Measurements from ENCODE around the gene VSTM5.

Gene VSTM5

DNA sequence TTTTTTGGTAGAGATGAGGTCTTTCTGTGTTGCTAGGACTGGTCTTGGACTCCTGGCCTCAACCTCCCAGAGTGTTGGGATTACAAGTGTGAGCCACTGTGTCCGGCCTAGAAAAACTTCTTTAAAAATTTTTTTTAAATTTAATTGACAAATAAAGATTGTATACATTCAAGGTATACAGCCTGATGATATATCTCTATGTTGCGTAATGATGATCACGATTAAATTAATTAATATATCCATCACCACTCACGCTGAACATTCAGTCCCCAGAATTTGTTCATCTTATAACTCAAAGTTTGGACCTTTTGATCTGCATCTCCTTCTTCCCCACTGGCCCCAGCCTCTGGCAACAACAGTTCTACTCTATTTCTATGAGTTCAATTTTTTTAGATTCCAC, 27.2 kb downstream of the VSTM5 start:
- TF ChIP-seq EGR1 (IDR thresholded peaks at IDR 0.05), result no peak
- no peak for TF ChIP-seq CREB1 (IDR thresholded peaks at IDR 0.05; ENCODE audit: low read depth)

DNA sequence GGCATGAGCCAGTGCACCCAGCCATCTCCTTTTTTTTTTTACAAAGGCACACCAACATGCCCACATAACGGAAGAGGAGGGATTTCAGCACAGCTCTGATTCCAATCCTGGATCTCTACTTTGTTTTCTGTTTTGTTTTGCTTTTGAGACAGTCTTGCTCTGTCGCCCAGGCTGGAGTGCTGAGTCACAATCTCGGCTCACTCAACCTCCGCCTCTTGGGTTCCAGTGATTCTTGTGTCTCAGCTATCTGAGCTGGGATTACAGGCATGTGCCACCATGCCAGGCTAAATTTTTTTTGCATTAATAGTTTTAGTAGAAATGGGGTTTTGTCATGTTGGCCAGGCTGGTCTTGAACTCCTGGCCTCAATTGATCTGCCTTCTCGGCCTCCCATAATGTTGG, 28.1 kb downstream of the VSTM5 start:
- TF ChIP-seq ZBTB7A (IDR thresholded peaks at IDR 0.05; ENCODE audit: low read depth) (no peak), CREB1 (IDR thresholded peaks at IDR 0.05; ENCODE audit: low read depth) (no peak), YY1 (IDR thresholded peaks at IDR 0.05; ENCODE audit: low read depth) (no peak), CEBPB (IDR thresholded peaks at IDR 0.05) (no peak), RAD21 (IDR thresholded peaks at IDR 0.05; ENCODE audit: low read depth) (no peak), EP300 (IDR thresholded peaks at IDR 0.05; ENCODE audit: borderline replicate concordance) (no peak), NFIC (IDR thresholded peaks at IDR 0.05) (no peak), TEAD4 (IDR thresholded peaks at IDR 0.05) (no peak), TAF1 (IDR thresholded peaks at IDR 0.05; ENCODE audit: low read depth) (no peak), TCF12 (IDR thresholded peaks at IDR 0.05; ENCODE audit: low read depth) (no peak), FOXM1 (IDR thresholded peaks at IDR 0.05; ENCODE audit: borderline replicate concordance, low read depth) (no peak), EGR1 (IDR thresholded peaks at IDR 0.05) (no peak)
- TF ChIP-seq, protein P1, sequence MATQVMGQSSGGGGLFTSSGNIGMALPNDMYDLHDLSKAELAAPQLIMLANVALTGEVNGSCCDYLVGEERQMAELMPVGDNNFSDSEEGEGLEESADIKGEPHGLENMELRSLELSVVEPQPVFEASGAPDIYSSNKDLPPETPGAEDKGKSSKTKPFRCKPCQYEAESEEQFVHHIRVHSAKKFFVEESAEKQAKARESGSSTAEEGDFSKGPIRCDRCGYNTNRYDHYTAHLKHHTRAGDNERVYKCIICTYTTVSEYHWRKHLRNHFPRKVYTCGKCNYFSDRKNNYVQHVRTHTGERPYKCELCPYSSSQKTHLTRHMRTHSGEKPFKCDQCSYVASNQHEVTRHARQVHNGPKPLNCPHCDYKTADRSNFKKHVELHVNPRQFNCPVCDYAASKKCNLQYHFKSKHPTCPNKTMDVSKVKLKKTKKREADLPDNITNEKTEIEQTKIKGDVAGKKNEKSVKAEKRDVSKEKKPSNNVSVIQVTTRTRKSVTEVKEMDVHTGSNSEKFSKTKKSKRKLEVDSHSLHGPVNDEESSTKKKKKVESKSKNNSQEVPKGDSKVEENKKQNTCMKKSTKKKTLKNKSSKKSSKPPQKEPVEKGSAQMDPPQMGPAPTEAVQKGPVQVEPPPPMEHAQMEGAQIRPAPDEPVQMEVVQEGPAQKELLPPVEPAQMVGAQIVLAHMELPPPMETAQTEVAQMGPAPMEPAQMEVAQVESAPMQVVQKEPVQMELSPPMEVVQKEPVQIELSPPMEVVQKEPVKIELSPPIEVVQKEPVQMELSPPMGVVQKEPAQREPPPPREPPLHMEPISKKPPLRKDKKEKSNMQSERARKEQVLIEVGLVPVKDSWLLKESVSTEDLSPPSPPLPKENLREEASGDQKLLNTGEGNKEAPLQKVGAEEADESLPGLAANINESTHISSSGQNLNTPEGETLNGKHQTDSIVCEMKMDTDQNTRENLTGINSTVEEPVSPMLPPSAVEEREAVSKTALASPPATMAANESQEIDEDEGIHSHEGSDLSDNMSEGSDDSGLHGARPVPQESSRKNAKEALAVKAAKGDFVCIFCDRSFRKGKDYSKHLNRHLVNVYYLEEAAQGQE (IDR thresholded peaks at IDR 0.05; ENCODE audit: low read depth), result no peak

DNA sequence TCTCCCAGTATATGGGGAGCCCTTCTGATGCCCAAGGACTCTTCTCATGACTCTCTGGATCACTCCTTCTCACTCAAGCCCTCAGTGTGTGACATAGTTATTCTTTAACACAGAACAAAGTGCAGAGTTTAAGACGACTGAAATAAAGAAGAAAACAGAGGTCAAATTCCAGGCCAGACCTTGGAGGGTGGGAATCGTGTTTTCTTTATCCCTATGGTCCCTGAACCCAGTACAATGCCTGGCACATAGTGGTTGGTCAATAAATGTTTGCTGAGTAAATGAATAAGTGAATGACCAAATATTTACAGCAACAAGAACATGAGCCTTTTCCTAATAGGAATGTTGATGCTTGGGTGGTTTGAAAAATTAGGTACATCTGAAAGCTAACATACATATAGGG, 28.8 kb downstream of the VSTM5 start:
- TF ChIP-seq ZBTB7A (IDR thresholded peaks at IDR 0.05; ENCODE audit: low read depth), result no peak
- TF ChIP-seq YY1 (IDR thresholded peaks at IDR 0.05; ENCODE audit: low read depth), result no peak
- TF ChIP-seq, protein P1 (IDR thresholded peaks at IDR 0.05; ENCODE audit: low read depth), result no peak
- TF ChIP-seq TEAD4 (IDR thresholded peaks at IDR 0.05), result no peak

DNA sequence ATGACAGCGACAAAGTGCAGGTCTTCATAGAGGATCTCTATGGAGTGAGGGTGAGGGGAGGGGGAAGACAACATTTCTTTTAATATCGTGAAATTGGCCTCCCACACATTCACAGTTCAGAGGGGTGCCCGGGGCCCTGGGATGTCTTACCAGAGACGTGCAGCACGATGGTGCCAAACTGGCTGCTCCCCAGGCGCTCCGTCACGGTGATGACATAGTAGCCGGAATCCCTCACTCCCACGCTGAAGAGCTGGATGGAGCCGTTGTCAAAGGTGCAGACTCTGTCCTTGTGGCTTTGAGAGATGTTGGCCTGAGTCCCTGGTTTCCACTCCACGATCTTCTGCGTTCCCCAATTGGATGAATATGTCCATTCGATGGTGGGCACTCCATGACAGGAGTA, 29.6 kb downstream of the VSTM5 start:
- TF ChIP-seq FOXM1 (IDR thresholded peaks at IDR 0.05; ENCODE audit: borderline replicate concordance, low read depth) (no peak), ZBTB7A (IDR thresholded peaks at IDR 0.05; ENCODE audit: low read depth) (no peak), NFIC (IDR thresholded peaks at IDR 0.05) (no peak), EGR1 (IDR thresholded peaks at IDR 0.05) (no peak), CEBPB (IDR thresholded peaks at IDR 0.05) (no peak), TCF12 (IDR thresholded peaks at IDR 0.05; ENCODE audit: low read depth) (no peak)

DNA sequence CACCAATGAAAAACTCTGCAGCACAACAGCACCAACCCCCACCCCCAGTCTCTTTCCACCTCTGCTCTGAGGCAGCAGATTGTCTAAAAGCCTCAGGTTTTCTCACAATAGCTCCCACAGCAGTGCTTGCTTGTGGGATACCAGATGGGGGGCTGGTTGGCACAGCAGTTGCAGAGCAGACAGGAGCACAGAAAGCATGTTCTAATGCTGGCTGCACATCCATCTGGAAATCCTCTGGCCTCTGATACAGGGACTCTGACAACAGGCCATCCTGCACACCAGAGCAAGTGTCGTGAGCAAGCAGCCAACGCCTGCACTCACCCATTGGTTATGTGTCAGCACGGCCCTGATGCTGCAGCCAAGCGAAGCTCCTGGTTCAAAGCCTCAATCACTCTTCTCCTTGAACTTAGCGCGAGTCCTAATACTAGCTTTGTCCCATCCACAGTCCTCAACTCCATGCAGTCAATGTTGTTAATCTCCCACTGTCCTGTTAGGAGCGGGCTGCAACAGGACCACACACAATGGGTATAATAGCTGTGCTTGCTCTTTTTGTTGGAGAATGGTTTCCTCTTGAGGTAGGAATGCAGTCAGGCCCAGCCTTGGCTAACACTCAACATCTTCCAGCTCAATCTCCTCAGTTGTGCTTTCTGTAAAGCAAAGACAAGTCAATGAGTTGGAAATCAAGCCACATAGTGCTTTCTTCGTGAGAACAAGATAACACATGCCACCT, 30.3 kb downstream of the VSTM5 start:
- TF ChIP-seq EGR1 (IDR thresholded peaks at IDR 0.05) (no peak), RAD21 (IDR thresholded peaks at IDR 0.05; ENCODE audit: low read depth) (no peak), NFIC (IDR thresholded peaks at IDR 0.05) (no peak), TEAD4 (IDR thresholded peaks at IDR 0.05) (no peak), FOXM1 (IDR thresholded peaks at IDR 0.05; ENCODE audit: borderline replicate concordance, low read depth) (no peak), EP300 (IDR thresholded peaks at IDR 0.05; ENCODE audit: borderline replicate concordance) (no peak), TAF1 (IDR thresholded peaks at IDR 0.05; ENCODE audit: low read depth) (no peak)
- TF ChIP-seq, protein P2, sequence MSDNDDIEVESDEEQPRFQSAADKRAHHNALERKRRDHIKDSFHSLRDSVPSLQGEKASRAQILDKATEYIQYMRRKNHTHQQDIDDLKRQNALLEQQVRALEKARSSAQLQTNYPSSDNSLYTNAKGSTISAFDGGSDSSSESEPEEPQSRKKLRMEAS (IDR thresholded peaks at IDR 0.05), result no peak
- TF ChIP-seq, protein P1 (IDR thresholded peaks at IDR 0.05; ENCODE audit: low read depth), result no peak

Data from Ishikawa (cell line).